Endodermal cell (in vitro differentiated cells): Measurements from ENCODE around the gene OR2G3. TPM values are rescaled to one million over a fixed set of nuclear protein-coding genes. Genes with fewer than 3 reads are reported as not detected.

Experiments used
- DNase-seq: peaks from one replicate; pipeline ENCODE4 v3.0.0-alpha.2; 2017
- H3K27ac ChIP-seq: 2 replicates; pipeline ENCODE4 v1.5.1; 2013; ENCODE audit warnings: mild to moderate bottlenecking, low read depth, low read length, moderate library complexity
- H3K27me3 ChIP-seq: 2 replicates; pipeline ENCODE4 v1.6.1; 2013; ENCODE audit warnings: mild to moderate bottlenecking, low read length, moderate library complexity; ENCODE audit not compliant: insufficient read depth, control insufficient read depth, poor library complexity, severe bottlenecking
- H3K36me3 ChIP-seq: 2 replicates; pipeline ENCODE4 v1.7.0; 2013; ENCODE audit warnings: mild to moderate bottlenecking, low read length, moderate library complexity; ENCODE audit not compliant: control insufficient read depth, insufficient read depth
- H3K4me1 ChIP-seq: one replicate; pipeline ENCODE4 v1.7.0; 2013; ENCODE audit warnings: low read length; ENCODE audit not compliant: control insufficient read depth, insufficient read depth
- H3K4me3 ChIP-seq: 2 replicates; pipeline ENCODE4 v1.5.1; 2013; ENCODE audit warnings: mild to moderate bottlenecking, low read length, moderate library complexity
- H3K9ac ChIP-seq: 2 replicates; pipeline ENCODE4 v1.6.1; 2013; ENCODE audit warnings: mild to moderate bottlenecking, low read length, moderate library complexity; ENCODE audit not compliant: poor library complexity, severe bottlenecking; ENCODE audit errors: extremely low read depth
- H3K9me3 ChIP-seq: 2 replicates; pipeline ENCODE4 v1.6.1; 2013; ENCODE audit warnings: mild to moderate bottlenecking, low read length, moderate library complexity; ENCODE audit not compliant: control insufficient read depth
- H3K27ac Mint-ChIP-seq: 2 replicates; pipeline ENCODE4 v1.8.0; 2020; ENCODE audit warnings: mixed read lengths
- H3K27me3 Mint-ChIP-seq: 2 replicates; pipeline ENCODE4 v1.8.0; 2021; ENCODE audit warnings: mild to moderate bottlenecking, mixed read lengths; ENCODE audit not compliant: insufficient read depth
- H3K36me3 Mint-ChIP-seq: 2 replicates; pipeline ENCODE4 v1.8.0; 2020; ENCODE audit warnings: low read depth, mixed read lengths
- H3K4me1 Mint-ChIP-seq: 2 replicates; pipeline ENCODE4 v1.8.0; 2020; ENCODE audit warnings: mixed read lengths
- H3K4me3 Mint-ChIP-seq: 2 replicates; pipeline ENCODE4 v1.8.0; 2020; ENCODE audit warnings: mild to moderate bottlenecking, moderate library complexity, mixed read lengths
- H3K9me3 Mint-ChIP-seq: 2 replicates; pipeline ENCODE4 v1.8.0; 2020; ENCODE audit warnings: mild to moderate bottlenecking, mixed read lengths
- CTCF ChIP-seq: fragments of 200-600 bp; sonication (generic); conservative IDR thresholded peaks from 2 replicates; pipeline ENCODE4 v1.5.0; 2021; ENCODE audit warnings: antibody characterized with exemption, mild to moderate bottlenecking
- WGBS, 2 experiments: methylation state at CpG; one replicate each; pipeline versions ENCODE4 v1.1.5 to v1.1.7; 2013; ENCODE audit warnings: missing lambda C conversion rate in 2 of 2, mixed read lengths in 1 of 2; ENCODE audit not compliant: insufficient coverage in 1 of 2, insufficient read length in 1 of 2; 5-methylcytosine and 5-hydroxymethylcytosine counted together
- long read RNA-seq, 4 experiments: library from polyadenylated mRNA in 2 of 4; library from RNA in 1 of 4; library from capped mRNA in 1 of 4; stranded (forward) in 3 of 4; unstranded in 1 of 4; transcript quantifications; one replicate each; pipeline ENCODE4 v2.0.0, GENCODE V29; 2020 to 2021; ENCODE audit warnings: inconsistent platforms in 1 of 4
- polyA plus RNA-seq, 2 experiments: library from polyadenylated mRNA; stranded (reverse); fragments of 50-300 nt; gene quantifications; one replicate each; pipeline ENCODE4 v1.2.3, GENCODE V29; 2013
- total RNA-seq, 2 donors: library from RNA; stranded (reverse); fragmentation: NEBNext Ultra II Directional in 1 of 2; extraction: Animal tissue kit (Norgen Biotek cat#: 25700) in 1 of 2; gene quantifications; 2 replicates in 1 of 2; 3 replicates in 1 of 2; pipeline ENCODE4 v1.2.1, GENCODE V29; 2021

Gene OR2G3
- not detected for total RNA-seq
- polyA plus RNA-seq (2013, experiment 1 of 2) = not detected
- polyA plus RNA-seq (2013, experiment 2 of 2) = not detected
- long read RNA-seq, experiment 1 = 0 reads
- long read RNA-seq, experiment 2 = 0 reads
- long read RNA-seq, experiment 3 = 0 reads
- long read RNA-seq, experiment 4 = 0 reads

- H3K36me3 Mint-ChIP-seq = no peaks in the 10 kb centered on the region
- Histone ChIP-seq H3K36me3 (no peaks in the 10 kb centered on the region), H3K27me3 (no peaks in the 10 kb centered on the region), H3K9me3 (no peaks in the 10 kb centered on the region), H3K27ac (no peak within 1 kb of the TSS), H3K9ac (no peak within 1 kb of the TSS), H3K4me3 (no peak within 1 kb of the TSS), H3K4me1 (no peaks in the 10 kb centered on the region)
- no peak for DNase-seq
- H3K4me3 Mint-ChIP-seq = no peak within 1 kb of the TSS
- no peaks in the 10 kb centered on the region for H3K4me1 Mint-ChIP-seq
- peaks cover 4% of the 10 kb centered on the region for H3K9me3 Mint-ChIP-seq
- no peaks in the 10 kb centered on the region for H3K27me3 Mint-ChIP-seq
- WGBS, 2 experiments = 78 to 100% methylated on average over 1 to 2 of the region's 2 CpGs
- TF ChIP-seq CTCF = no peak
- H3K27ac Mint-ChIP-seq = no peak within 1 kb of the TSS
These were observed at the start of gene OR2G3 for GRCh38 chr1:247605286-247605685. TSS of gene OR2G3 (plus strand) at chr1:247605586. CDS start at chr1:247605586, 0 bp downstream.

GRCh38 chr1:247557926-247558674 is 47.3 kb upstream of the OR2G3 start:
- H3K36me3 Mint-ChIP-seq = no peaks in the 10 kb centered on the region
- H3K27me3 Mint-ChIP-seq = no peaks in the 10 kb centered on the region
- H3K4me1 Mint-ChIP-seq = no peaks in the 10 kb centered on the region
- no peak overlapping the region for H3K4me3 Mint-ChIP-seq
- DNase-seq = no peak
- no peak overlapping the region for H3K27ac Mint-ChIP-seq
- Histone ChIP-seq H3K4me3 (no peak overlapping the region), H3K27ac (no peak overlapping the region), H3K4me1 (no peaks in the 10 kb centered on the region), H3K36me3 (no peaks in the 10 kb centered on the region), H3K9me3 (no peaks in the 10 kb centered on the region), H3K9ac (no peak overlapping the region), H3K27me3 (no peaks in the 10 kb centered on the region)
- 86 to 93% methylated on average over 1 to 2 of the region's 2 CpGs for WGBS, 2 experiments
- no peak for TF ChIP-seq CTCF
- no peaks in the 10 kb centered on the region for H3K9me3 Mint-ChIP-seq

GRCh38 chr1:247561711-247562110 is 43.7 kb upstream of the OR2G3 start:
- H3K4me1 ChIP-seq = no peaks in the 10 kb centered on the region
- 78% methylated on average over 10 of the region's 10 CpGs for WGBS, 2 experiments
- Mint-ChIP-seq H3K4me1 (no peaks in the 10 kb centered on the region), H3K36me3 (no peaks in the 10 kb centered on the region), H3K9me3 (no peaks in the 10 kb centered on the region), H3K27me3 (no peaks in the 10 kb centered on the region), H3K4me3 (no peak overlapping the region), H3K27ac (no peak overlapping the region)
- no peak overlapping the region for H3K9ac ChIP-seq
- no peak for TF ChIP-seq CTCF
- H3K27me3 ChIP-seq = no peaks in the 10 kb centered on the region
- no peak overlapping the region for H3K27ac ChIP-seq
- DNase-seq = no peak
- no peak overlapping the region for H3K4me3 ChIP-seq
- no peaks in the 10 kb centered on the region for H3K9me3 ChIP-seq
- no peaks in the 10 kb centered on the region for H3K36me3 ChIP-seq
